Measurements from ENCODE around the gene TECRL.

TECRL gene, protein sequence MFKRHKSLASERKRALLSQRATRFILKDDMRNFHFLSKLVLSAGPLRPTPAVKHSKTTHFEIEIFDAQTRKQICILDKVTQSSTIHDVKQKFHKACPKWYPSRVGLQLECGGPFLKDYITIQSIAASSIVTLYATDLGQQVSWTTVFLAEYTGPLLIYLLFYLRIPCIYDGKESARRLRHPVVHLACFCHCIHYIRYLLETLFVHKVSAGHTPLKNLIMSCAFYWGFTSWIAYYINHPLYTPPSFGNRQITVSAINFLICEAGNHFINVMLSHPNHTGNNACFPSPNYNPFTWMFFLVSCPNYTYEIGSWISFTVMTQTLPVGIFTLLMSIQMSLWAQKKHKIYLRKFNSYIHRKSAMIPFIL

GRCh38 chr4:64409300-64409699, at the start of gene TECRL:
Gene TECRL (minus strand): TSS chr4:64409450. CDS start chr4:64409351, 99 bp downstream.
- no peak for DNase-seq (ENCODE audit: low read depth in 2 of 2)

DNA sequence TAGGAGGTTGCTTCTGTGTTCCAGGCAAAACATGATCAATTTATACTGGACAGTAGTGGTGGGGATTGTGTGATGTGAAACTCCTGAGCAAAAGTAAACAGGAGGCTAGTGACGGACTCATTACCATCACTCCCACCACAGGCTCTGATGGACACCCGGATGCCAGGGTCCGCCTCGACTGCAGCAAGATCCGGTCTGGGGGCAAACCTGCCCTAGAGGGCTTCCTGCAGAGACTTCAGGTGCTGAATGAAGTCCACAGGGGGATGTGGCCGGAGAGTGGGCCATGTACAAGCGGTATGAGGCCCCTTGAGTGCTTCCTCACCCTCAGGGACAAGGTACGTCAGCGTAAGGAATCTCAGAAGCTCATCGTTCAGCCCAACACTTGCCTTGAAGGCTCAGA, 23.4 kb upstream of the TECRL start:
- DNase-seq (ENCODE audit: low read depth in 2 of 2): no peak

- DNase-seq (ENCODE audit: low read depth in 2 of 2): no peak
Measured at GRCh38 chr4:64430933-64431332, 21.7 kb upstream of the TECRL start.

DNA sequence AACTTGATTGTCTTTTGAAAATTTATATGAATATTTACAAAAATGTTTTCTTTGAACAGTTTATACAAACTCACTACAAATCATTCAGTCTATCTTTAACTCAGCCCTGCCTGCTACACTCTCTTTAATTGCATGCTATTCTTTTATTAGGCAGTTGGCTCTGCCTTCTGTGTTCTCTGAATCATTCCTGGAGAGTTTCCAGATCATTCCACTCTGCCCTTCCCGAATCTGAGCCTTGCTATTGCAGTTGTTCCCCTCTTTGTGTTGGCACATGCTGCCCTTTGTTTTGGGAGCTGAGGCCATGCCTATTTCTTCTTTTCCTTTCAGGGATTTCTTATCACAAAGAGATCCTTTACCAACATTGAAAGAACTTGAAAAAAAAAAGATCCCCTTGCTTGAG, 8.7 kb upstream of the TECRL start:
- no peak for DNase-seq (ENCODE audit: low read depth in 2 of 2)

GRCh38 chr4:64407000-64407399, 2.2 kb downstream of the TECRL start:
- DNase-seq (ENCODE audit: low read depth in 2 of 2): no peak

DNA sequence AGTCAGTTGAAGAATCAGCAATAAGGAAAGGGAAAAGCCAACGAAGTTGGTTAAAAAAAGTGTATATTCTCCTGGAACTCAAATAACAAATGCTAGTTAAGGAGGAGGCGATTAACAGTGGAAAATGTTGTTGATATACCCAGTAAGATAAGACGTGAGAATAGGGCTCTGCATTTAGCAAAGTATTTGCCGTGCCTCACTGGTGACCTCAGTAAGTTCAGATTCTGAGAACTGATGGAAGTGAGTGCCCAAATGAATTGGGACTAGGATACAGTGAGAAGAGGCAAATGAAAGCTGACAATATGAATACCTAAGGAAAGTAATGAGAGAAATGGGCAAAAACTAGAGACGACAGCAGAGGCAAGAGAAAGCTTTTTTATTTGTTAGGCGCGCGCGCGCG, 3.5 kb downstream of the TECRL start:
- no peak for DNase-seq (ENCODE audit: low read depth in 2 of 2)

DNA sequence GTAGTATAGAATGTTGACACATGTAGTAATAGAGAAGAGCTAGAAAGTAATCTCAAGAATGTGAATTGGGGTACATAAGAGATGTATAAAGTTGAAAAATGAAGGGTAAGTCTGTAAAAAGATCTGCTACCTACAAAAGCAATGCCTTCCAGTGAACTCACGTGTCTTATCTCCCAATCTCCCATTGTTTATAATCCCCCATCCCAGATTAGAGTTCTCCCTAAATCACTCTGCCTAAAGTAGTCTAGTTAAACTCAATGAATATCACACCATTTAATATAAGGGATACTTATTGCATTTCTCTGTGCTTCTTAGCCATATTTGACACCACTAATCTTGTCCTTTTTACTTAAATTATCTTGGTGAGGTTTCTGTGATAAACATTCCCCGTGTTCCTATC, 6.6 kb downstream of the TECRL start:
- DNase-seq (ENCODE audit: low read depth in 2 of 2): no peak

GRCh38 chr4:64399313-64400109, 9.7 kb downstream of the TECRL start:
- no peak for DNase-seq (ENCODE audit: low read depth in 2 of 2)

DNA sequence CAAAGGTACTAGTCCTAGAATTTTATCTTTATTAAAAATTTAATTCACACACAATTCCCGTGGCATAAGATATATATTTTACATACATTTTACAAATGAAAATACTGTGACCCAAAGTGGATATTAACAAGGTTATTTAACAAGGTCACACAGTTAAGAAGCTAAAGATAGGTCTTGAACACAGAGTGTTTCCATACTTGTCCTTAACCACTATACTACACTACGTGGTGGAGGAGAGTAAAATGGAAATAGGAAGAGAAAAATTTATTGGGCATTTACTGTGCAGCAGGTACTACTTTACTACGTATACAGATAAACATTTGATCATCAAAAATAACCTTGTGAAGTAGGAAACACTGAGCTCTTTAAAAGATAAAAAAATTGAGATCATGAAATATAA, 14.8 kb downstream of the TECRL start:
- DNase-seq (ENCODE audit: low read depth in 2 of 2): no peak

DNA sequence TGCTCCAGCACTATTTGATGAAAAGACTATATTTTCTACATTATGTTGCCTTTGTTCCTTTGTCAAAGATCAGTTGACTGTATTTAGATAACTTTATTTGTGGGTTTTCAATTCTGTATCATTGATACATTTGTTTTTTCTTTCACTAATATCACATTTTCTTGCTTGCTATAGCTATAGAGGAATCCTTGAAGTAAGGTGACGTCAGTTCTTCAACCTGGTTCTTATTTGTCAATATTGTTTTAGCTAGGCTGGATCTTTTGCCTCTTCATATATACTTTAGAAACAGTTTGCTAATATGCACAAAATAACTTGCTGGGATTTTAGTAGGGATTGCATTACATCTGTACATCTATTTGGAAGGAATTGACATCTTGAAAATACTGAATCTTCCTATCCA, 21.0 kb downstream of the TECRL start:
- DNase-seq (ENCODE audit: low read depth in 2 of 2): no peak

DNA sequence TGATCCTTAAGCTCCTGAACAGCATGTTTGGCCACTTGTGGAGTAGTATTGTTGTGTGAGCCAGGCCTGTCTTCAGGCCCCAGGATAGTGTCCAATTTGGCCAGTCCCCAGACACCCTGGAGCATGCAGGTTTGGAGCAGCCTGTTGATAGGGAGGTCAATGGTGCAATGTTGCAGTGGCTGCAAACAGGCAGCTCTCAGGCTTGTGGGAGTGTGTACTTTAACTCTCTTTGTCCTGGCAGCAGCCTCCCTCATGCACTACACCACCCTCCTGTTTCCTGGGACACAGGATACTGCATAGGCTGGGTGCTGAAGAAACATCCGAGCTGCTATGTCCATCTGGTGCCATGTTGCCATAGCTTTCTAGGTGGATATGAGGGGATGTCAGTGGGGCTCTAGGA, 24.0 kb downstream of the TECRL start:
- no peak for DNase-seq (ENCODE audit: low read depth in 2 of 2)

DNA sequence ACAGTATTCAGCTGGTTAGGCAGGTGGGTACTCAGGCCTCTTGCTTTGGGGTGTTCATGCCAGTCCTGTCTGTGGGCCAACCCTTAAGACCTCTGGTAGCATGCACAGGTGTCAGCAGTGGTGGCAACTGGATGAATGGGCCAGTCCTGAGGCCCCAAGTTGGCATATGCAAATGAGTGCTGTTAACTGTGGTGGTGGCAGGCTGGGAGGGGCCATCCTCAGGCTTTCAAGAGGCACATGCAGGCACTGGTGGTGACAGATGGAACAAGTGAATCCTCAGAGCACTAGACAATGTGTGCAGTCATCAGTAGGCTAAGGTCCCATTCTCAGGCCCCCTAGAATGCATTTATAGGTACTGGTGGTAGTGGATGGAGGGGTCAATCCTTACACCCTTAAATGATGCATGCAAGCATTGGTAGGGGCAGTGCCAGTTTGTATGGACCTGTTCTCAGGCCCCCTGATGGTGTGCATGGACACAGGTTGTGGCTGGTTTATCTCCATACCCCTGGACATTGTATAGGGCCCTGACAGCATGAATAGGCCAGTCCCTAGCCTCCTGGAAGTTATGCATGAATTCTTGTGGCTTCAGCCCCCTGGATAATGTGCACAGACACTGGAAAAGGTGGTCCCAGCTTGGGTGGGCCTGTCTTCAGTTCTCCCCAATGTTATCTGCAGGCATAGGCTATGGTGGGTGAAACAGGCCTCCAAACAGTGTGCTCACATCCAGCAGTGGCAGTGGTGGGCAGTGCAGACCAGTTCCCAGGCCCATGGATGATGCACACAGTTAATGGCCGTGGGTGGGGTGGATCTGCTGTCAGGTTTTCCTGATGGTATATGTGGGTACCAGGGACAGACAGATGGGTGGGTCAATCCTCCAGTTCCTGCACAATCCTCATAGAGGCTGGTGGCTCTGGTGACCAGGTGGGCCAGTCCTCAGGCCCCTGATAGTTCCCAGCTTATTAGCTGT, 24.7 kb downstream of the TECRL start:
- DNase-seq (ENCODE audit: low read depth in 2 of 2): no peak

GRCh38 chr4:64368741-64369140, 40.5 kb downstream of the TECRL start:
- no peak for DNase-seq (ENCODE audit: low read depth in 2 of 2)

DNA sequence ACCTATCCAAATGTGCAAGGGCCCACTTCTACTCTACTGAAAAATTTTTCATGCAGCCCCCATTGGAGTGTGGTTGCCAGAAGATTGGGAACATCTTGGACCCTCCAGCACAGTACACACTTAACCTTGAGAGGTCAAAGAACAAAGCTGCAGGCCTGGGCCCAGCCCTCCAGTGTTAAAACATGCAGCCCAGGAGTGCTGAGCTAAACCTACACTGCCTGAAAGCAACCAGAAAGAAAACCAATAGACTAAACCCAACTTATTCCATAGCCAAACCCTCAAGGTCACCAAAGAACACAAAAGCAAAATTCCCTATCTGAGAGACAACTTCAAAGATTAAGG, 47.9 kb downstream of the TECRL start:
- DNase-seq (ENCODE audit: low read depth in 2 of 2): no peak

GRCh38 chr4:64360664-64361398, 48.4 kb downstream of the TECRL start:
- no peak for DNase-seq (ENCODE audit: low read depth in 2 of 2)

- DNase-seq (ENCODE audit: low read depth in 2 of 2): no peak
Measured at GRCh38 chr4:64359489-64359888, 49.8 kb downstream of the TECRL start.

GRCh38 chr4:64353904-64354303, 55.3 kb downstream of the TECRL start:
- DNase-seq (ENCODE audit: low read depth in 2 of 2): no peak

GRCh38 chr4:64341711-64342110, 67.5 kb downstream of the TECRL start:
- DNase-seq (ENCODE audit: low read depth in 2 of 2): no peak

GRCh38 chr4:64340218-64341110, 68.8 kb downstream of the TECRL start:
- no peak for DNase-seq (ENCODE audit: low read depth in 2 of 2)

DNA sequence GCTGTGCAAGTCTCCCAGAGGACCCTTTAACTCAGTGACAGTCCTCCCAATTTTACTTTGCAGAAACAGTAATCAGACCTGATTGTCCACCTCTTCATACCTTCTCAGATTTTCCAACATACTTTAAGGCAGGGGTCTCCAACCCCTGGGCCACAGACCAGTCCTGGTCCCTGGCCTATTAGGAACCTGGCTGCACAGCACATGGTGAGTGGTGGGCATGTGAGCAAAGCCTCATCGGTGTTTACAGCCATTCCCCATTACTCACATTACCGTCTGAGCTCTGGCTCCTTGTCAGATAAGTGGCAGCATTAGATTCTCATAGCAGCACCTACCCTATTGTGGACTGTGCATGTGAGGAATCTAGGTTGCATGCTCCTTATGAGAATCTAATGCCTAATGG, 74.3 kb downstream of the TECRL start:
- DNase-seq (ENCODE audit: low read depth in 2 of 2): no peak
